ENCODE measurements around the gene CA12.

The CA12 gene

GRCh38 chr15:63374686-63375520 lies 6.7 kb downstream of the CA12 start:
- DNase-seq: peak; percentile 73

GRCh38 chr15:63373866-63374548 lies 7.6 kb downstream of the CA12 start:
- no peak for DNase-seq

- DNase-seq: no peak
These were observed 8.3 kb downstream of the CA12 start for GRCh38 chr15:63373330-63373729.

DNA sequence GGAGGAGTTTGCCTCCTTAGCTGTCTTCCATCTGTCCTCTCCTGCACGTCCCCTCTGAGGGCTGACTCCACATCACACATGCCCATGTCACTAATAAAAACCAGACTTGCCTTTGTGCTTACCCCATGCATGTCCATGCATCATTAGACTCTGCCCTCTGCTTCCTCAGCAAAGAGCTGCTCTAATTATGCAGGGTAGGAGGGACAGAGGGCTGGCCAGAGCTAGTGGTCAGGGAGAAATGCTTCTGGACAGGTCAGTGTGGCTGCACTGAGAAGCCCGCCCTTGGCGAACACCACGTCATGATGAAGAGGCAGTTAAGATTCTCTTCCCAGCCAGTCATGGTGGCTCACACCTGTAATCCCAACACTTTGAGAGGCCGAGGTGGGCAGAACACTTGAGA lies 8.9 kb downstream of the CA12 start:
- no peak for DNase-seq

- DNase-seq: peak; percentile 60
These were observed 9.5 kb downstream of the CA12 start for GRCh38 chr15:63372018-63372705.

GRCh38 chr15:63371297-63371918 lies 10.2 kb downstream of the CA12 start:
- peak; percentile 30 for DNase-seq

- DNase-seq: no peak
These were observed 10.9 kb downstream of the CA12 start for GRCh38 chr15:63370764-63371163.

GRCh38 chr15:63369781-63370180 lies 11.9 kb downstream of the CA12 start:
- DNase-seq: no peak

GRCh38 chr15:63369296-63369695 lies 12.3 kb downstream of the CA12 start:
- DNase-seq: no peak

DNA sequence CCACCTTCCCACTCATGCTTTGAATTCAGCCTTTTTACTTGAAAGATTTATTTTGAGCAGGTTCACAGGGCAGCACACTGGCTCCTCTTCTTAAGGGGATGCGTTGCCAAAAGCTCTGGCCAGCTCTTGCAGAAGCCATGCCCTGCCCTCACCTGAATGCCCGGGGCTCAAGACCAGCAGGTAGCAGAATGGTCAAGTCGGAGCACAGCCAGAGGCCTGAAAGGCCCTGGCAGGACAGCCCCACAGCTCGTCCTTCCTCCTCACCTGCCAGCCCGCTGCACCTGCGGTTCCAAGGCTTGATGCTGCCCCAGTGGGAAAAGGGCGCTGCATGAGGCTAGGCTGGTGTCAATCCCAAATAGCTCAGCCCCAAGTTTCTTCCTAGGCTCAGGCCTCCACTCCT lies 13.1 kb downstream of the CA12 start:
- DNase-seq: no peak

GRCh38 chr15:63367900-63368299 lies 13.7 kb downstream of the CA12 start:
- no peak for DNase-seq

GRCh38 chr15:63367390-63367789 lies 14.3 kb downstream of the CA12 start:
- DNase-seq: no peak

DNA sequence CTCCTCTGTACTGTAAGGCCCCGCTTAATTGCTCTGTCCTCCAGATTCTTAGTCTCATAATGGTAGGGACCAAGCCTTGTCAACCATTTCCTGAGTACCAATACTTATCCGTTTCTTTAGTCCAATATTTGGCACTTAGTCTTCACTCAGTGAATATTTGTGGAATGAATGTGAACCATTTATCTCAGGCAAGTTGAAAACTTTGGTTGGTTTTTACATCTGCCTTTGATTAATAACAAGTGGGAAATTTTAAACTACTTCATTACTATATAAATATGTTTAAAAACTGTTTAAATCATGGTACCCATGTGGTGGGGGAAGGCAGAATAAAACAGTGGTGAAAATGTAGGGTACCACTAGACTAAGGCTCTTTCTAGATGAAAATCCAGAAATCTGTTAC lies 15.2 kb downstream of the CA12 start:
- no peak for DNase-seq

DNA sequence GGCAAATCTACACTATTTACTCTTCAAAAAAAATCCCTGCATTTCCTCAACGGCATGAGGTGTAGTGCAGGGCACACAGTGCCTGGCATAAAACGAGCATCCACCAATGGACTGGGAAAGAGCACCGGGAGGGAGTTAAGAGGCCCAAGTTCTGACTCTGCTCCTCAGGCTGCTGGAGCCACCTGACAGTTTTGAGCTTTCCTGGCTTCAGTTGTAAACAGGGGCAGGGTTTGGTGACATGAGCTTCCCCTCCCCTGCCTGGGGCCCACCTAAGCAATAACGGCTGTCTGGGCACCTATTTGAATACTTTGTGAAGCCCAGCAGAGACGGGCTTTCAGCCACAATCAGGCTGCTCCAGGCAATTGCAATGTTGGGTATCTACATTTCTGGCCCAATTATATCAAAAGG lies 16.4 kb downstream of the CA12 start:
- DNase-seq: no peak

GRCh38 chr15:63364399-63365272 lies 17.0 kb downstream of the CA12 start:
- DNase-seq: no peak

DNA sequence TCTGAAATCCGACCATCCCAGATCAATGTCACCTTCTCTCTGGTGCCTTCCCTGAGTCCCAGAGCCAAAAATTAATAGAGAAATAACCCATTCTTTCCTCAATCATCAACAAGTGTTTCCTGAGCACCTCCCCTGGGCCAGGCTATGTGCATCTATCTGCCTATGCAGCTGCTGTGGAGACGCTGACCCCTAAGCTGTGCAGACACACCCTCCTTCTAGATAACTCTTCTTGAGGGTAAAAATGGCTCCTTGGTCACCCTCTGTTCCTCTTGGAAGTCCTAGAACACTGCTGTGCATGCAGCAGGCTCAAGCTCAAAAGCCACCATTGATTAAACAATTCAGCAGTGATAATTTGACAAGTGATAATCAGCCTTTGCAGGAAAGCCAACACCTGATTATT lies 18.4 kb downstream of the CA12 start:
- DNase-seq: no peak

DNA sequence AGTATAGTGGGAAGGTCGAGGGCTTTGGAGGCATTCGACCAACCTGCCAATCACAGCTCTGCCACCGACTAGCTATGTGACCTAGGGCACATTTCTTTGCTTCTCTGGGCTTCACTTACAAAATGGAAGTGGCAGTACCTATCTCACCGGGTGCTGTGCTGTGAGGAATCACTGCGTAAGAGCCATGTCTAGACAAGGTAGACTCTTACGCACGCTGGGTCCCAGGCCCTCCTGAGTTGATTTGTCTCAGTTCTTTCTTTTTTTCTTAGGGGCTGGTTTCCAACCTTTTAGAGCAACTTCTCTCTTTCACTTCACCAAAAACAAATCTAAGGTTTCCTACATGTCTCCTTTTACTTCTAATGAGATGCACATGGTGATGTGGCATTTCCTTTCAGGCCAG lies 18.8 kb downstream of the CA12 start:
- DNase-seq: no peak

- no peak for DNase-seq
These were observed 19.4 kb downstream of the CA12 start for GRCh38 chr15:63362196-63362595.

DNA sequence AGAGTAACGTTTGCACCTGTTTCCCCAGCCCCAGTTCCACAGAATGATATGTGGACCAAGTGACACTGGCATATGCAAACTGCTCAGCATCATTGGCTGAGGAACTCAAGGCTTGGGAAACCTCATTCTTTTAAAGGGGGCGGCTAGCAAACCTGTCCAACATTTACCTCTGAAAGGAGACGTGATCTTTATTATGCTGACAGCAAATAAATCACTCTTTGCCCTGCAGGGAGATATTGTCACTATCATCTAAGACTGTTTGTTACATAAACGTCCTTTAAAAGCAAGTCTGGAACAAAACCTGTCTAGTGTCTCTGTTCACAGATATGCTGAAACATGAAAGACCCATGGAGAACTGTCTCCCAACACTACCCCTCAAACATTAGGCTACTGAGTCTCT lies 21.5 kb downstream of the CA12 start:
- DNase-seq: no peak

DNA sequence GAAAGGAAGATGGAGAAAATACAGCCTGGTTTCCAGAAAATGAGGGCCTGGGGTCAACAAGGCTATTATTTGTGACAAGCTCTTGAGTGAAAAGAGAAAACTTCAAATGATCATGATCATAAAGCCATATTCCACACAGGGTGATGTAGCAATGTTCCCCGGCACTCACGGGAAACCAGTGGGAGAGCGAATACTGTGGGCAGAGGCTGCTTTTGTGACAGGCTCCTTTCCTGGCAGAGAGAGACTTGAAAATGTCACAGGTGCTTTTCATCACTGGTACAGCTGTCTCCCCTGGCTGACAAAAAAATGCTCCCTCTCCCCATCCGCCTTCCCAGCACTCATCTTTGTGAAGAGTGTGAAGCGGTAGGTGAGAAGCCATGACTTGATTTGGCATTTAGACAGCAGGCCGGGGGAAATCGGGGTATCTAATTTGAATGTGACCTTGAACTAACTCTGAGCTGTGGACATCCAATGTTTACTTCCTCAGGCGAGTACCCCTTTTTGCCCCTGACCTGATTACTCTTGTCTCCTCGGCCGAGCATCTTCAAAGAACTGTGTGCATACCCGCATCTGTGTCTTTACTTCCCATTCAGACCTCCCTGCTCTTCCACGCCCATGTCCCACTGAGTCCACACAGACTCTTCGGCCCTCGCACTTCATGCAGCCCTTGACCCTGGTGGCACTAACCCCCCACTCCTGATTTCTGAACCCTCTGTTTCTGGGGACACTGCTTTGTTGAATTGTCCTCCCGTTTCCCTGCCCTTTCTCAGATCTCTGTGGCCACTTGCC lies 23.2 kb downstream of the CA12 start:
- DNase-seq: no peak

GRCh38 chr15:63357731-63358130 lies 23.9 kb downstream of the CA12 start:
- DNase-seq: no peak

DNA sequence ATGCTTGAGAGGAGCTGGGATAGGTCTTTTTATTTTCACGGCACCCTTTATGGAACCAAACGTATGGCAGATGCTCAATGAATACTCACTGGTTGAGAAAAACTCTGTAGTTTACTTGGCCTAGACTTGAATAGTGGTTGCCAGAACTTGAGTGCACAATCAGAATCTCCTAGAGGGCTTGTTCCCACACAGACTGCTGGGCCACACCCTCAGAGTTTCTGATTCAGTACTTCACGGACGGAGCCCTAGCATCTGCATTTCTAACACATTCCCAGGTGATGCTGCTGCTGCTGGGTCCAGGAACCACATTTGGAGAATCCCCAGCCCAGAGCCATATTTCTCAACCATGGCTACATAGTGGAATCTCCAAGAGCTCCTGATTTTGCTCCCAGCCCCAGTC lies 24.6 kb downstream of the CA12 start:
- no peak for DNase-seq
